ENCODE results near the gene MLLT6.

- no peak for TF ChIP-seq EZH2 (IDR thresholded peaks at IDR 0.05)
- TF ChIP-seq POLR2AphosphoS5 (IDR thresholded peaks at IDR 0.05; ENCODE audit: borderline replicate concordance, low read depth, low read length): no peak
Observed at GRCh38 chr17:38690386-38690785, 14.7 kb upstream of the MLLT6 start.

Data from SK-N-MC (cell line).